Astrocyte (in vitro differentiated cells and primary cell): Measurements from ENCODE around the gene HSPG2. TPM values are rescaled to one million over a fixed set of nuclear protein-coding genes. Genes with fewer than 3 reads are reported as not detected.

Experiments used
- DNase-seq: peaks from one replicate; pipeline ENCODE4 v3.0.0-alpha.2; 2010; ENCODE audit warnings: low read depth
- FAIRE-seq: peaks from 2 replicates; lab custom pipeline; 2011; peaks lifted over from hg19 to GRCh38; lab: Jason Lieb, UNC
- H2AFZ ChIP-seq: 2 replicates; pipeline ENCODE4 v1.6.0; 2012; ENCODE audit warnings: low read depth, low read length, inconsistent platforms
- H3K27ac ChIP-seq: 2 replicates; pipeline ENCODE4 v1.5.1; 2011; ENCODE audit warnings: low read depth, low read length, inconsistent platforms
- H3K27me3 ChIP-seq: 2 replicates; pipeline ENCODE4 v1.6.0; 2011; ENCODE audit warnings: low read length, inconsistent platforms; ENCODE audit not compliant: insufficient read depth
- H3K36me3 ChIP-seq: 2 replicates; pipeline ENCODE4 v1.5.1; 2011; ENCODE audit warnings: low read length, inconsistent platforms; ENCODE audit not compliant: insufficient read depth
- H3K4me1 ChIP-seq: 2 replicates; pipeline ENCODE4 v1.5.1; 2011; ENCODE audit warnings: low read length, inconsistent platforms; ENCODE audit not compliant: insufficient read depth
- H3K4me2 ChIP-seq: 2 replicates; pipeline ENCODE4 v1.6.0; 2012; ENCODE audit warnings: low read length, inconsistent platforms
- H3K4me3 ChIP-seq: 2 replicates; pipeline ENCODE4 v1.5.1; 2011; ENCODE audit warnings: low read depth, mild to moderate bottlenecking, low read length, inconsistent platforms; ENCODE audit not compliant: insufficient read depth
- H3K79me2 ChIP-seq: 2 replicates; pipeline ENCODE4 v1.6.0; 2012; ENCODE audit warnings: mild to moderate bottlenecking, low read length, inconsistent platforms; ENCODE audit not compliant: insufficient read depth
- H3K9ac ChIP-seq: 2 replicates; pipeline ENCODE4 v1.6.0; 2012; ENCODE audit warnings: mild to moderate bottlenecking, low read length, inconsistent platforms
- H3K9me3 ChIP-seq: 2 replicates; pipeline ENCODE4 v1.5.1; 2012; ENCODE audit warnings: low read depth, mild to moderate bottlenecking, low read length, inconsistent platforms; ENCODE audit not compliant: insufficient read depth
- H4K20me1 ChIP-seq: 2 replicates; pipeline ENCODE4 v1.6.0; 2012; ENCODE audit warnings: low read length, inconsistent platforms; ENCODE audit not compliant: insufficient read depth
- H3K27ac Mint-ChIP-seq: one replicate; pipeline ENCODE4 v1.8.0; 2021; ENCODE audit warnings: mild to moderate bottlenecking, mixed read lengths; ENCODE audit not compliant: unreplicated experiment
- H3K27me3 Mint-ChIP-seq: one replicate; pipeline ENCODE4 v1.8.0; 2021; ENCODE audit warnings: low read depth, mixed read lengths; ENCODE audit not compliant: unreplicated experiment
- H3K36me3 Mint-ChIP-seq: one replicate; pipeline ENCODE4 v1.8.0; 2021; ENCODE audit warnings: low read depth, mixed read lengths; ENCODE audit not compliant: unreplicated experiment
- H3K4me1 Mint-ChIP-seq: one replicate; pipeline ENCODE4 v1.8.0; 2021; ENCODE audit warnings: low read depth, mixed read lengths; ENCODE audit not compliant: unreplicated experiment
- H3K4me3 Mint-ChIP-seq: one replicate; pipeline ENCODE4 v1.8.0; 2021; ENCODE audit warnings: mild to moderate bottlenecking, moderate library complexity, mixed read lengths; ENCODE audit not compliant: unreplicated experiment
- H3K9me3 Mint-ChIP-seq: one replicate; pipeline ENCODE4 v1.8.0; 2021; ENCODE audit warnings: mild to moderate bottlenecking, mixed read lengths; ENCODE audit not compliant: unreplicated experiment
- EZH2 ChIP-seq: IDR thresholded peaks from 2 replicates; pipeline ENCODE4 v1.6.1; 2012; ENCODE audit warnings: mild to moderate bottlenecking, low read length, inconsistent platforms; ENCODE audit not compliant: insufficient read depth
- total RNA-seq: library from RNA; stranded (reverse); gene quantifications from 2 replicates; pipeline ENCODE4 v1.2.1, GENCODE V29; 2021
- TF ChIP-seq, protein P1 (sequence below): IDR thresholded peaks from 2 replicates; pipeline ENCODE4 v1.5.1; 2011; ENCODE audit warnings: low read depth, mild to moderate bottlenecking, inconsistent platforms, low read length, moderate library complexity; ENCODE audit not compliant: insufficient read depth

HSPG2 gene
- total RNA-seq, 1 donor from 2014 or later = 249 TPM

DNA sequence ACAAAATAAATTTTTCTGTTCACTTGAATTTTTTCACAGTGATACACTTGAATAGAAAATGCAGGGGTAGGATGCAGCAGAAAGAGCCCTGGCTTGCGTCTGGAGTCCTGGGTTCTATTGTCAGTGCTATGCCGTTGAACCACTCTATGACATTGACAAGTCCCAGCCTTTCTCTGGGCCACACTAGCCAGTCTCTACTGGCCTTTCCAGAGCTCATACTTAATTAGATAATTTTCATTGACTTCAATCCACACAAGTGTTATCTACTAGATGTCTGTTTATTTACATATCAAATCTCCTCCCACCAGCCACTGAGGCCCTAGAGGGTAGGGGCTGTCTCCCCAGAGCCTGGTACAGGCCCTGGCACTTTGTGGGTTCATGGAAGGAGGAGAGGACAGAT is 24.2 kb upstream of the HSPG2 start:
- no peaks in the 10 kb centered on the region for H3K9me3 ChIP-seq
- H3K27me3 Mint-ChIP-seq = peaks cover 3% of the 10 kb centered on the region
- TF ChIP-seq, protein P1, sequence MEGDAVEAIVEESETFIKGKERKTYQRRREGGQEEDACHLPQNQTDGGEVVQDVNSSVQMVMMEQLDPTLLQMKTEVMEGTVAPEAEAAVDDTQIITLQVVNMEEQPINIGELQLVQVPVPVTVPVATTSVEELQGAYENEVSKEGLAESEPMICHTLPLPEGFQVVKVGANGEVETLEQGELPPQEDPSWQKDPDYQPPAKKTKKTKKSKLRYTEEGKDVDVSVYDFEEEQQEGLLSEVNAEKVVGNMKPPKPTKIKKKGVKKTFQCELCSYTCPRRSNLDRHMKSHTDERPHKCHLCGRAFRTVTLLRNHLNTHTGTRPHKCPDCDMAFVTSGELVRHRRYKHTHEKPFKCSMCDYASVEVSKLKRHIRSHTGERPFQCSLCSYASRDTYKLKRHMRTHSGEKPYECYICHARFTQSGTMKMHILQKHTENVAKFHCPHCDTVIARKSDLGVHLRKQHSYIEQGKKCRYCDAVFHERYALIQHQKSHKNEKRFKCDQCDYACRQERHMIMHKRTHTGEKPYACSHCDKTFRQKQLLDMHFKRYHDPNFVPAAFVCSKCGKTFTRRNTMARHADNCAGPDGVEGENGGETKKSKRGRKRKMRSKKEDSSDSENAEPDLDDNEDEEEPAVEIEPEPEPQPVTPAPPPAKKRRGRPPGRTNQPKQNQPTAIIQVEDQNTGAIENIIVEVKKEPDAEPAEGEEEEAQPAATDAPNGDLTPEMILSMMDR = no peak
- no peak for TF ChIP-seq EZH2
- no peak overlapping the region for H3K27ac ChIP-seq
- no peaks in the 10 kb centered on the region for H4K20me1 ChIP-seq
- H3K27ac Mint-ChIP-seq = no peak overlapping the region
- H3K4me3 Mint-ChIP-seq = no peak overlapping the region
- peaks cover 15% of the 10 kb centered on the region for H3K4me1 Mint-ChIP-seq
- H3K9me3 Mint-ChIP-seq = no peaks in the 10 kb centered on the region
- no peak for FAIRE-seq
- H3K27me3 ChIP-seq = no peaks in the 10 kb centered on the region
- H3K4me2 ChIP-seq = no peak overlapping the region
- H3K36me3 ChIP-seq = no peaks in the 10 kb centered on the region
- H3K4me3 ChIP-seq = no peak overlapping the region
- DNase-seq = no peak
- peaks cover 8% of the 10 kb centered on the region for H3K4me1 ChIP-seq
- no peaks in the 10 kb centered on the region for H3K79me2 ChIP-seq
- H3K36me3 Mint-ChIP-seq = no peaks in the 10 kb centered on the region
- H2AFZ ChIP-seq = no peak overlapping the region
- no peak overlapping the region for H3K9ac ChIP-seq

DNA sequence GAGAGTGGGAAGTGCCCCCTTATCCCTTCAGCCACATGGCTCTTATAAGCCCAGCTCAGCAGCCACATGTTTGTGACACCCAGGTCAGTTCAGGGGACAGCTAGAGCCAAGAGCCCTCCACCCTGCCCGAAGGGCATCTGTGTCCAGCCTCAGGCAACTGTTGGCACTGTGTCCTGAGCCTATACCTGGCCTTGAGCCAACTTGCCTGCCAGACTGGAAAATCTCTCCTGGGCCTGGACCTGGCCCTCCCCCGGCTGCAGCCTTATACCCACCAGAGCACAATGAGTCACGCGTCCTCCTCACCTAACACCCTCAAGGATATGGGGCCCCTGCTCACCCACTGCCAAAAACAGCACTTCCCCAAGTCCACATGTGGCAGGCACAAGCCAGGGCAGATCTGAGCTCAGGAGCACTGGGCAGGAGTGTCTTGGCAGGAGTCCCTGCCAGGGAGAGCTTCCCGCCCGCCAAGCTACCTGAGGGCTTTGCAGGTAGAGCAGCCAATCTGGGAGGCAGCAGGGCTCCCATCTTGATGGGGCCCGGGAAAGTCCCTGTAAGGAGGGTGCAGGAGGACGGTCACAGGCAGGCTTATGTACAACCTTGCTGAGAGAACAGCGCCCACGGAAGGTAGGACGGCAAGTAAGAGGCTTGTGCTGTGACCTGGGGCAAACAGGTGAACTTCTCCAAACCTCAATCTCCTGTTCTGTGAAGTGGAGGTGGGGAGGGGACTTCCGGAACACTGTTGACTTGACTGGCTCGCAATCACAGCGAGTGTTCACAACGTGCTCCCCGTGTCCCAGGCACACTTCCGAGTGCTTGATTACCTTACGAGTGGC is 19.8 kb upstream of the HSPG2 start:
- Mint-ChIP-seq H3K27ac (peak overlapping the region; percentile 47), H3K9me3 (no peaks in the 10 kb centered on the region), H3K4me3 (no peak overlapping the region), H3K4me1 (peaks cover 10% of the 10 kb centered on the region), H3K36me3 (no peaks in the 10 kb centered on the region), H3K27me3 (peaks cover 7% of the 10 kb centered on the region)
- no peaks in the 10 kb centered on the region for H3K36me3 ChIP-seq
- peak; percentile 45 for DNase-seq
- no peak overlapping the region for H2AFZ ChIP-seq
- no peaks in the 10 kb centered on the region for H3K79me2 ChIP-seq
- H3K27ac ChIP-seq = no peak overlapping the region
- no peak overlapping the region for H3K4me2 ChIP-seq
- no peak overlapping the region for H3K4me3 ChIP-seq
- H3K9ac ChIP-seq = no peak overlapping the region
- no peak for TF ChIP-seq EZH2
- TF ChIP-seq, protein P1 = no peak
- FAIRE-seq = no peak
- no peaks in the 10 kb centered on the region for H3K9me3 ChIP-seq
- peaks cover 14% of the 10 kb centered on the region for H3K4me1 ChIP-seq
- no peaks in the 10 kb centered on the region for H3K27me3 ChIP-seq
- H4K20me1 ChIP-seq = no peaks in the 10 kb centered on the region
